DOHH2 (cell line): ENCODE measurements around the gene GUCA1A.

Experiments used
- CTCF ChIP-seq: fragments of 200-600 bp; sonication (generic); IDR thresholded peaks from one replicate; pipeline ENCODE4 v1.5.1; 2014; ENCODE audit warnings: antibody characterized with exemption, mild to moderate bottlenecking, low read depth, low read length; ENCODE audit not compliant: poor library complexity, severe bottlenecking
- EZH2phosphoT487 ChIP-seq: fragments of 200-600 bp; sonication (generic); IDR thresholded peaks from 2 replicates; pipeline ENCODE4 v1.6.1; 2017; ENCODE audit warnings: borderline replicate concordance, mild to moderate bottlenecking, antibody characterized with exemption, low read length, moderate library complexity, mixed read lengths

GRCh38 chr6:42137194-42137753 is 35.9 kb upstream of the GUCA1A start:
- TF ChIP-seq CTCF: no peak
- no peak for TF ChIP-seq EZH2phosphoT487
